DND-41 (cell line): ENCODE measurements around the gene GNG8.

ENCODE experiments used
- ATAC-seq: fragments of 200-7000 bp; cut with Tn5 transposase; 3 replicates; pipeline ENCODE4 v1.9.1; 2021; ENCODE audit warnings: low read depth; ENCODE audit not compliant: insufficient read depth
- DNase-seq: peaks from one replicate; pipeline ENCODE4 v3.0.0-alpha.2; 2020
- H2AFZ ChIP-seq: 2 replicates; pipeline ENCODE4 v1.6.0; 2012; ENCODE audit warnings: low read depth, low read length
- H3K27ac ChIP-seq: 2 replicates; pipeline ENCODE4 v1.5.1; 2012; ENCODE audit warnings: low read length, inconsistent platforms
- H3K27me3 ChIP-seq: fragments of 200-600 bp; sonication (generic); 2 replicates; pipeline ENCODE4 v1.6.0; 2012; ENCODE audit warnings: low read length, mild to moderate bottlenecking, inconsistent platforms; ENCODE audit not compliant: insufficient read depth, poor library complexity
- H3K36me3 ChIP-seq: 2 replicates; pipeline ENCODE4 v1.5.1; 2012; ENCODE audit warnings: low read length, inconsistent platforms; ENCODE audit not compliant: insufficient read depth
- H3K4me1 ChIP-seq: 2 replicates; pipeline ENCODE4 v1.5.1; 2012; ENCODE audit warnings: mild to moderate bottlenecking, low read length; ENCODE audit not compliant: insufficient read depth
- H3K4me2 ChIP-seq: 2 replicates; pipeline ENCODE4 v1.6.0; 2012; ENCODE audit warnings: mild to moderate bottlenecking, moderate library complexity, low read length, inconsistent platforms; ENCODE audit not compliant: insufficient read depth
- H3K4me3 ChIP-seq, 2 experiments: fragments of 200-600 bp in 1 of 2; shearing (Covaris generic) in 1 of 2; 2 replicates each; pipeline ENCODE4 v1.5.1; 2012 to 2016; ENCODE audit warnings: inconsistent platforms in 2 of 2, low read length in 2 of 2, mild to moderate bottlenecking in 2 of 2, low read depth in 1 of 2, moderate library complexity in 1 of 2
- H3K79me2 ChIP-seq: 2 replicates; pipeline ENCODE4 v1.6.0; 2012; ENCODE audit warnings: low read length, inconsistent platforms; ENCODE audit not compliant: insufficient read depth
- H3K9ac ChIP-seq: 2 replicates; pipeline ENCODE4 v1.6.0; 2012; ENCODE audit warnings: low read depth, mild to moderate bottlenecking, inconsistent platforms, low read length, moderate library complexity
- H3K9me3 ChIP-seq: 2 replicates; pipeline ENCODE4 v1.5.1; 2012; ENCODE audit warnings: low read length, moderate library complexity, mild to moderate bottlenecking, inconsistent platforms; ENCODE audit not compliant: insufficient read depth, severe bottlenecking
- H4K20me1 ChIP-seq: 2 replicates; pipeline ENCODE4 v1.6.0; 2012; ENCODE audit warnings: low read length; ENCODE audit not compliant: insufficient read depth
- CTCF ChIP-seq: IDR thresholded peaks from 2 replicates; pipeline ENCODE4 v1.5.1; 2012; ENCODE audit warnings: borderline replicate concordance, low read length, moderate library complexity, mild to moderate bottlenecking; ENCODE audit not compliant: poor library complexity, severe bottlenecking; ENCODE audit errors: extremely low read depth
- EZH2 ChIP-seq: IDR thresholded peaks from 3 replicates; pipeline ENCODE4 v1.6.1; 2012; ENCODE audit warnings: borderline replicate concordance, low read depth, mild to moderate bottlenecking, moderate library complexity, low read length, inconsistent platforms; ENCODE audit not compliant: severe bottlenecking

The GNG8 gene

GRCh38 chr19:46620716-46621115 is 15.3 kb downstream of the GNG8 start:
- H2AFZ ChIP-seq: no peak overlapping the region
- peaks cover 26% of the 10 kb centered on the region for H3K4me1 ChIP-seq
- H3K79me2 ChIP-seq: no peaks in the 10 kb centered on the region
- ATAC-seq (no peak), DNase-seq (no peak)
- H3K27me3 ChIP-seq: no peaks in the 10 kb centered on the region
- no peak overlapping the region for H3K4me2 ChIP-seq
- H3K27ac ChIP-seq: no peak overlapping the region
- TF ChIP-seq EZH2: no peak
- no peak for TF ChIP-seq CTCF
- no peak overlapping the region for H3K4me3 ChIP-seq
- no peaks in the 10 kb centered on the region for H3K36me3 ChIP-seq
- no peaks in the 10 kb centered on the region for H3K9me3 ChIP-seq
- no peak overlapping the region for H3K9ac ChIP-seq
- no peaks in the 10 kb centered on the region; the same call in 1 of the 2 replicates for H4K20me1 ChIP-seq

DNA sequence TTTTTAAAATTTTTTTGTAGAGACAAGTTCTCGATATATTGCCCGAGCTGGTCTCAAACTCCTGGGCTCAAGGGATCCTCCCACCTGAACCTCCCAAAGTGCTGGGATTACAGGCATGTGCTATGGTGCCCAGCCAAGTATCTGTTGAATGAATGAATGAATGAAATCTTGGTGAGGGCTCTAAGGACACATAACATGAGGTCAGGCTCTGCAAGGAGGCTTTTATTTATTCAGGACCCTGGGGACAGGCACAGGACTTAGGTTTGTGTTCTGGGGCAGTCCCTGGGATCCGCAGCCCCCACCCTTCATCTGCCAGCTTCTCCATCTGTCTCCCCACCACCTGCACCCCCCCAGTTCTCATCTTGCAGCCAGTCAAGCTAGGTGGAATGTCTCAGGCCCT is 15.7 kb downstream of the GNG8 start:
- DNase-seq (no peak), ATAC-seq (no peak)
- Histone ChIP-seq H2AFZ (no peak overlapping the region), H3K4me1 (peaks cover 29% of the 10 kb centered on the region), H4K20me1 (no peaks in the 10 kb centered on the region; the same call in 1 of the 2 replicates), H3K4me3 (no peak overlapping the region), H3K27ac (no peak overlapping the region), H3K9me3 (no peaks in the 10 kb centered on the region), H3K79me2 (no peaks in the 10 kb centered on the region), H3K27me3 (no peaks in the 10 kb centered on the region), H3K9ac (no peak overlapping the region), H3K4me2 (no peak overlapping the region), H3K36me3 (no peaks in the 10 kb centered on the region)
- TF ChIP-seq CTCF (no peak), EZH2 (no peak)

DNA sequence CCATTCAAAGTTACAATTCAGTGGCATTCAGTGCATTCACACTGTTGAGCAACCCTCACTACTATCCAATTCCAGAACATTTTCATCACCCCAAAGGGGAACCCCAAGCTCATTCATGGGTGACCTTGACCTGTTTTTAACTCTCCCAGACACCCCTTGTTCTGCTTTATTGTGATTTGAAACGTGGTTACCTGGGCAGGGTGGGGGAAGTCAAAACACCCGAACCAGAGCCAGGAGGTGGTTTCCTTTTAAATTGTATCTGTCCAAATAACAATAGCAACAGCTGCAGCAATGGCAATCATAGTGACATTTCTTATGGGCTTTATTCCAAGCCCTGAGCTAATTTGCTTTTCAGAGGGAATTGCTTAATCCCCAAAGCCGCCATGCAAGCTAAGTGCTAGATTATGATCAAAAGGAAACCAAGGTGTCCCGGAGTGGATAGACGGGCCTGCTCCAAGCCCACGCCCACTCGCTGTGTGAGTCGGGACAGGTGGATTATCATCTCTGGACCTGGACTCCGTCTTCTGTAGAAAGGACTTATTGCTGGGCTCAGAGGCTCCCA is 17.3 kb downstream of the GNG8 start:
- no peak overlapping the region for H3K27ac ChIP-seq
- H4K20me1 ChIP-seq: no peaks in the 10 kb centered on the region; the same call in 1 of the 2 replicates
- H3K4me2 ChIP-seq: no peak overlapping the region
- no peaks in the 10 kb centered on the region for H3K9me3 ChIP-seq
- H3K4me1 ChIP-seq: peaks cover 31% of the 10 kb centered on the region
- no peak overlapping the region for H2AFZ ChIP-seq
- no peak for ATAC-seq
- no peaks in the 10 kb centered on the region for H3K36me3 ChIP-seq
- no peaks in the 10 kb centered on the region for H3K79me2 ChIP-seq
- no peaks in the 10 kb centered on the region for H3K27me3 ChIP-seq
- DNase-seq: no peak
- no peak overlapping the region for H3K9ac ChIP-seq
- TF ChIP-seq EZH2 (no peak), CTCF (no peak)
- H3K4me3 ChIP-seq: no peak overlapping the region

- Histone ChIP-seq H3K9me3 (no peaks in the 10 kb centered on the region), H3K4me2 (no peak overlapping the region), H3K79me2 (no peaks in the 10 kb centered on the region), H3K27ac (peak overlapping the region; percentile 9; the same call in 1 of the 2 replicates), H3K4me3 (no peak overlapping the region), H3K36me3 (no peaks in the 10 kb centered on the region), H2AFZ (no peak overlapping the region), H3K27me3 (no peaks in the 10 kb centered on the region), H3K4me1 (peaks cover 33% of the 10 kb centered on the region), H3K9ac (no peak overlapping the region), H4K20me1 (no peaks in the 10 kb centered on the region; the same call in 1 of the 2 replicates)
- ATAC-seq: no peak
- no peak for TF ChIP-seq EZH2
- TF ChIP-seq CTCF: no peak
- no peak for DNase-seq
Observed at GRCh38 chr19:46617601-46618000, 18.4 kb downstream of the GNG8 start.
